HG02642 (cell line): ENCODE results near the gene SEPTIN5.

Experiments
- ATAC-seq: cut with Tn5 transposase; IDR thresholded peaks from one replicate; pipeline ENCODE4 v1.9.1; 2021; ENCODE audit warnings: mild to moderate bottlenecking; ENCODE audit not compliant: unreplicated experiment, poor library complexity

SEPTIN5 gene

DNA sequence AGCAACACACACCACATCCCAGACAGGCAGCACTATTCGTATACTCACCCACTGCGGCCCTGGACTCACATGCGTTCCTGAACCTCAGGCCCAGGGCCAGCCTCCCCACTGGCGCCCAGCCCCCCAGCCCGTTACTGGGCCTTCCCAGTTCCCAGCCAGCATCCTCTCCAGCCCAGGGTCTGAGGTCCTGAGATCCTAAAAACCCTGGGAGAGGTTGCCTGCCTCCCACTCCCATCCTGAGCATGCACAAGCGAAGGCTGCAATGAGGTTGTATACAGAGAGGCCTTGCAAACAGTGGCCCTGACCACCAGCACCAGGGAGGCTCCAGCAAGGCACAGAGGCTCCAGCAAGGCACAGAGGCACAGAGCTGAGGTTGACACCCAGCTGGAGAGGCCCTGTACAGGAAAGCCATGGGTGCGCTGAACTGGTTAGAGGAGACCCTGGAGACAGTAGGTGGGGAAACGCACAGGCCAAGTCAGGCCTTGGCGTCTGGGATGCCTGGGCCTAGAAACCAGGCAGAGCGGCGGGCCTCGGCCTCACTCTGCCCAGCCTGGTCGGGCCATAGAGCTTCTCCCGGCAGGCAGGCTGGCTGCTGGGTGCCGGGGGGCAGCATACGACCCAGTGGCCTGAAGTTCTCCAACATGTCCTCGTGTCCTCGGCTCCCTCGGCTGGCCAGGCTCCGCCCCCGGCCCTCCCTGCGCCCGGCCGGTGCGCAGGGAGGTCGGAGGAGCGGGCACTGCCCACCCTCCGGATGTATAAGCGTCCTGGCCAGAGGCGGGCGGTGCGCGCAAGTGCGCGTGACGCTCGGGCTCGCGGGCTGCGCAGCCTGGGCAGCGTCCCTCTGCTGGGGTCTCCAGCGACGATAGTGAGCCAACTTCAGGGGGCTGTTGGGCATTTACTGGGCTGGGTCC lies 43.9 kb downstream of the SEPTIN5 start:
- no peak for ATAC-seq

DNA sequence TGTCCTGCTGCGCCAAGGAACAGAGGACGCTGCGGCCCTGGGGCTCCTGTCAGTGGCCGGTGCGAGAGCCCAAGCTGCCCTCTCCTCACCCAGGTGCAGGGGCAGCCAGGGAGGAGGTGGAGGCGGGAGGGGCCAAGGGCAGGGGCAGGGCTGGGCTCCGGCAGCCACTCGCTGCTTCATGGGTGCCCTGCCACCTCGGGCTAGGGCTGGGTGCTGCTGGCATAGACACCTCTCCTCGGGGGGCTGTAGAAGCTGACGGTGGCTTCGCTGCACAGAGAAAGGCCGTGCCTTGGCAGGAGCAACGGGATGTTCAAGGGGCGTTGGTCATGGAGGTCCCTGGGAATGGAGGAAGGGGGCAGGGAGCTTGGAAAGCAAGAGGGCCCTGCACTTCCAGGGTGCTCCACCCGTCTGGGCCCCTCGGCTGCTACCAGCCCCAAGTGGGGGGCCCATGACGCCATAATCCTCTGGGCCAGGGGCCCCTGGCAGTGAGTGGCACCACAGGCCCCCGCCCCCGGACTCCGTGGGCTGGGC lies 44.7 kb downstream of the SEPTIN5 start:
- no peak for ATAC-seq

DNA sequence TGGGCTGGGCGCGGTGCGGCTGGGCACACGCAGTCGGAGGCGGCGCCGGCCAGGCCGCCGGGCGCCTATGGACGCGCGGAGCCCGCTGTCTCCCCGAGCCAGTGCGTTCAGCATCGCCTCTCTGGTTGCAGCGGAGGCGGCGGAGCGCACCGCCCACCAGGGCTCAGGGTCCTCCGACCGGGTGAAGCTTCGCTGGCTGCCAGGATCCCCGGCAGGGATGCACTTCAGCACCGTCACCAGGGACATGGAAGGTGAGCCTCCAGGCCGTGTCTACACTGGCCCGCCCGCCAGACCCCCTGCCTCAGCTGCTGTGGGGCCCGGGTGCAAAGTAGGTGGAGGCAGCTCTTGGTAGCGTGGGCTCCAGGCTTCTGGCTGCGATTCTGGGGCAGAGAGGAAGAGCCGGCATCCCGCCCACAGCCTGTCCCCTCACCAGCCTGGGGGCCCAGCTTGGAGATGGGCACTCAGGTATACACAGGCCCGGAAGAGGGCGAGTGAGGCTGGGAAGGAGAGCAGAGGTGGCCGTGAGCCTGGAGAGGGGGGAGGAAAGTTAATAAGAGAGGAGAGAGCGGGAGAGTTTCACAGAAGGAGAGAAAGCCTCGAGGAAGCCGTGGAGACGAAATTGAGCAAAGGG lies 45.2 kb downstream of the SEPTIN5 start:
- no peak for ATAC-seq

DNA sequence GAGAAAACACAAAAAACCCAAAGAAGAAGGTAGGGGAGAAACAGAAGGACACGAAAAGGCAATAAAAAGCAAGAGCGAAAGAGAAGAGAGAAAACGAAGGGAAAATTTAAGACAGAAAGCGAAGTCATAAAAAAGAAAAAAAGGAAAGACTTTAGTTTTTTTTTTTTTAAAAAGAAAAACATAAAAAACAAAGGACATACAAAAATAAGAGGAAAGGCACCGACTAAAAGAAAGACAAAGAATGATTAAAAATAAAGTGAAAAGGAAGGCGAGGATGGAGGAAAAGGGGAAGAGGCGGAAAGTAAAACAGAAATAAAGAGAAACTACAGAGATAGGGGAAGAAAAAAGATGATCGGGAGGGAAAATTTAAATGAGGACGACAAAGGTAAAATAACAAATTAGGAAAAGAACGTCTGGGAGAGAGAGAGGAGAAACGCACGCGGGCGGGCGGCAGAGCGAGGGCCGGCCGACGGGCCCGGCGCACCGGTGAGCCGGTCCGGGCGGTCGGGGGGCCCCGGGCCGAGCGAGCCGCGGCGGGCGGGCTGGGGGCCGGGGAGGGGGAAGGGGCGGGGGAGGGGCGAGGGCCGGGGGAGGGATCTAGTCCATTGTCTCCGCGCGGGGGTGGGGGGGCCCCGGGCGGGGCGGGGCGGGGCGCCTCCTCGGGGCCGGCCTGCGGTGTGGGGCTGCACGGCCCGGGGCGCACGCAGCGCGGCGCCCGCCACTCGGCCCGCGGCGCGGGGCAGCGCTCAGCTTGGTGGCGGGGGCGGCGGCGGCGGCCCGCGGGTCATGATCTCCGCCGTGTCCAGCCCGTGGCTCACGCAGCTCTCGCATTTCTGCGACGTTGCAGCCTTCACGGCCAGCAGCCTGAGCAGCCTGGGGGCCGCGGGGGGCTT lies 46.0 kb downstream of the SEPTIN5 start, which contains the start of gene TBX1:
TSS of gene TBX1 (plus strand) at position 721 of the 893 bp plus-strand sequence. CDS start at position 787, 66 bp downstream.
- ATAC-seq = no peak

DNA sequence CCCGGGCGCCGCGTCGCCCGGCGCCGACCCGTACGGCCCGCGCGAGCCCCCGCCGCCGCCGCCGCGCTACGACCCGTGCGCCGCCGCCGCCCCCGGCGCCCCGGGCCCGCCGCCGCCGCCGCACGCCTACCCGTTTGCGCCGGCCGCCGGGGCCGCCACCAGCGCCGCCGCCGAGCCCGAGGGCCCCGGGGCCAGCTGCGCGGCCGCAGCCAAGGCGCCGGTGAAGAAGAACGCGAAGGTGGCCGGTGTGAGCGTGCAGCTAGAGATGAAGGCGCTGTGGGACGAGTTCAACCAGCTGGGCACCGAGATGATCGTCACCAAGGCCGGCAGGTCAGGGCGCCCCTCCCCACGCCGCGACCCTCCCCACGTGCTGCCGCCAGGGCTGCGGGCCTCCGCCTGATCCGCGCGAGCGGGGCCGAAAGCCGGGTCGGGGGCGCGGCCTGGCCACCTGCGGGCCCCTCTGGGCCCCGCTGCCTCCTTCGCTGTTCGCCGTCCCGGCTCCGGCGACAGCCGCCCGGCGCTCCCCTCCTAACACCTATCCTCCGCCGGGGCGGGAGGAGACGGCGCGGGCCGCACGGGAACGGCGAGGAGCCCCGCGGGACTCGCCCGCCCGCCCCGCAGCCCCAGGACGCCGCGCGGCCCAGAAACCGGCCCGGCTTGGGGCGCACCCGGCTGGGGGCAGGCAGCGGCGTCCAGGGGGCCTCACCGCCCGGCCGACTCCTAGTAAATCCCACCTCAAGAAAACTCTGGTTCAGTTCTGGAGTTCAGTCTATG lies 46.8 kb downstream of the SEPTIN5 start:
- no peak for ATAC-seq

DNA sequence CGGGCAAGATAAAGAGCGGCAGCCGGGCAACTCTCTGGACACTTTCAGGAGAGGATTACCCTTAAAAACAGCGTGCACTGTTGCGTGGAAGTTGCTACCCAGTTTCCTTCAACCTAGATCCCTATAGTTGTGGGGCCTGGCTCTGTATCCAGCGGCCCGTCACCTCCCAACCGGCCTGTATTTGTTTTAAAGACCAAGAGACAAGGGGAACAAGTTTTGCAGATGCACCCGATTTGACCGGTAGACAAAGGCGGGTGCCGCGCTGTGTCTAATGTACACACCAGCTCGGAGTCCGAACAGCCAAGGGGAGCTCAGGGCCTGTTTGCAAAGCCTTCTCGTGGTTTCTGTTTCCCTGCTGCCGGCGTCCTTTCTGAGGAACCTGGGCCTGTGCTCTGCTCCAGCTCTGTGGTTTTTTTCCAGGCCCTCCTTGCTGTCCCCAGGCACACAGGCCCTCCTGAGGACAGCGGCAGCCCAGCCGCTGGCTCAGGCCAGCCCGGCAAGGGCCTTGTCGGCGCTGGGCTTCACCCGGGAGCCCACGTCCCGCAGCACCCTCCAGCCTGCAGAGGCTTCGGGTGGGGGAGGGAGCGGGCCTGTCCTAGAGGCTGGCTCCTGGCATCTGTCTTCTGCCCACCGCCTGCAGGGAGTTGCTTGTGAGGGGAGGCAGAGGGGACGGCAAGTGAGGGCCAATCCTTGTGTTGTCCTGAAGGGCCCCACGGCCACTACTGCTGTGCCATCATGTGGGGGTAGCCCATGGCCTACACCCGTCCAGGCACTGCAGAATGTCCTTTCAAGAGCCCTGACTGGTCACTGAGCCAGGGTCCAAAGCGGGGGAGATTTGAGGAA lies 47.6 kb downstream of the SEPTIN5 start:
- no peak for ATAC-seq

DNA sequence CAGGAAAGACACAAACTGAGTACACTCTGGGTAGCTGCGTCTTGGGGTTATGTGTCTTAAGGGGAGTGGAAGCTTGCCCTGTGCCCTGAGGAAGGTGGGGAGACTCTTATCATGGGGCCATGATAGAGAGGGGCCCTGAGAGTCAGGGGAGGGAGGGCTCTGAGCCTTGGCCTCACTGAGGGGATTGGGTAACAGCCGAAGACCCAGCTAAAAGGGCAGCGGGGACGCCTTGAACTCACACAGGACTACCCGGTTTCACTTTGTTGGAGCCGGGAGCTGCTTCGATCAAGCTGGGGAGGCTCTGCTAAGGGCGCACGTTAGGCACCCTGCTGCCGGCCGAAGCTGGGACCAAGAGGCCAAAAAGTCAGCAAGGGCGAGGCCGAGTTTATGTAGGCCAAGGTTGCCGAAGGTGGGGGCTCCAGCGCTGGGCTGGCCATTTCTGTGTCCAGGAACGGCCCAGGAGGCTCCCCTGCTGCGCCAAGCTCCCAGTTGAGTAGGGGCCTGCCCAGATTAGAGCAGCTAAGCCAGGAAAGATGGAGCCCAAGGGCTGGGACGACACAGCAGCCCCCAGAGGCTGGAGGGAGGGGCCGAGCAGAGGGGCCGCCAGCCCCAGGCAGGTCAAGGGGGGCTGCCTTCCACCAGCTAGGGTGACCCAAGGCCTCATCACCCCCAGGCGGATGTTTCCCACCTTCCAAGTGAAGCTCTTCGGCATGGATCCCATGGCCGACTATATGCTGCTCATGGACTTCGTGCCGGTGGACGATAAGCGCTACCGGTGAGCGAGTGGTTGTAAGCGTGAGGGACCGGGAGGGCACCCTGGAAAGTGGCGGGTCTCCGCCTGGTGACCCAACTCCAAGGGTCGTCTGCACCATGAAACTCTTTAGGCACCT lies 48.5 kb downstream of the SEPTIN5 start:
- no peak for ATAC-seq

DNA sequence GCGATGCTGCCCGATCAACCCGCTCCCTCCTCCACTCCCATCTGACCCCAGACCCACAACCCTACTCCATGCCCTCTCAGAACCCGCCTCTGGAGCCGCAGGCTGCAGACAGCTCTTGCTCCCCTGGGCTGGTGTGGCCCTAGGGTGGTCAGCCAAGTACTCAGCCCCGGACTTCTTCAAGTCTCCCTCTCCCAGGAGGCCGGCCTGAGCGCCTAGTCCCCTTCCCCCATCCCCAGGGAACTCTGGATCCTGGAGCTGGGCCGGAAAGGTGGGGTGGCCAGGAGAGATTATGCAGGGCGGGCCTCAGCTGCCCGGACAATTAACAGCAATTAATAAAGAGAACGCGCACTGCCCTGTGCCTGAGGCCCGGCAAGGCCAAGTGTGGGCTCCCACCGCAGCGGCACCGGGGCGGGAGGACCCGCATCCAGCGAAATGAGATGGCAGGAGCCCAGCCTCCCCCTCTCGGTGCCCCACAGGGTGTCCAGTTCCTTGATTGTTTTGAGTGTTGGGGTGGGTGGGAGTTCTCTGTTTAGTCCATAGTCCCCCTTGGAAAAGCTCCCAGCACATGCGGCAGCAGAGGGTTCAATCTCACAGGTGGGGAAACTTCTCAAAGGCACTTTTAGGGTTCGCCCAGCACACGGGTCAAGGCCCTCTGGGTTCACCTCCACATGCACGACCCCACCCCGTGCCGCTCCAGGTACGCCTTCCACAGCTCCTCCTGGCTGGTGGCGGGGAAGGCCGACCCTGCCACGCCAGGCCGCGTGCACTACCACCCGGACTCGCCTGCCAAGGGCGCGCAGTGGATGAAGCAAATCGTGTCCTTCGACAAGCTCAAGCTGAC lies 49.4 kb downstream of the SEPTIN5 start:
- ATAC-seq = no peak

DNA sequence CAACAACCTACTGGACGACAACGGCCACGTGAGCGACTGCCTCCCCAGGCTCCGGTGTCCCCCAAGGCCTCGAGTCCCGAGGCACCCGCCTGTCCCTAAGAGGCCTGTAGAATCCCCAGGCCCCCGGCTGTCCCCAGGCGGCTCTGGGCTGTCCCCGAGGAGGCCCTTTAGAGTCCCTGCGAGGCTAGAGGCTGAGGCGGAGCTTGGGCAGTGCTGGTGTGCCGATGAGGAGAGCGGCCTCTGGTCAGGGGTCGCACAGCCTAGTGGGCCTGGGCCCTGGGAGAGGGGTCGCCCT lies 49.9 kb downstream of the SEPTIN5 start:
- no peak for ATAC-seq

DNA sequence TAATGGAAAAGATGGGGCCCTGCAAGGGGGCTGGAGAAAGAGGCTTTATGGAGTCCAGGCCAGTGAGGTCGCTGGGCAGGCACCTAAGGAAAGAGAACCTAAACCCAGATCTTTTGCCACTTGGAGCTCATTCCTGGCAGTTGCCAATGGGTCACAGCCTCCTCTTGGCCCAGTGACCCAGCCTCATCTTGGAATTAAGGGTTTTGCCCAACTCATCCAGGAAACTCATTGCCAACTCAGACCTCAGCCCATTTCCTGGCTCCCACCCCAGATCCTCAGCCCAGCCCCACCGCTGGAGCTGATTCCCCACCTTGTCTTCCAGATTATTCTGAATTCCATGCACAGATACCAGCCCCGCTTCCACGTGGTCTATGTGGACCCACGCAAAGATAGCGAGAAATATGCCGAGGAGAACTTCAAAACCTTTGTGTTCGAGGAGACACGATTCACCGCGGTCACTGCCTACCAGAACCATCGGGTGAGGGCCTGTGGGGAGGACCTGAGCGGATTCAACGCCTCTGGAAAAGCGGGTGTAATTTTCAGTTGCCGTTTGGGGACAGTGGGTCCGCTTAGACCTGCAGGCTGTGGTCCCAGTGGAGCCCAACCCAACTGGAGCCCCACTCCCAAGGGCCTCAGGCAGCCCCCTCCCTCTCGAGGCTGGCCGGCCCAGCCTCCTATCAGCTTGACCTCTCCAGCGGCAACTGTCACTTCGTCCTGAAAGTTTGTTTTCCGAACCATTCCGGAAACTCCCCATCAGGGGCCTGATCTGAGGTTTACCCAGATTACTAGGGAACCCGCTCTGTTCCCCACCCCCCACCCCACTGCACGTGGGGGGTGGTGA lies 50.6 kb downstream of the SEPTIN5 start:
- no peak for ATAC-seq

DNA sequence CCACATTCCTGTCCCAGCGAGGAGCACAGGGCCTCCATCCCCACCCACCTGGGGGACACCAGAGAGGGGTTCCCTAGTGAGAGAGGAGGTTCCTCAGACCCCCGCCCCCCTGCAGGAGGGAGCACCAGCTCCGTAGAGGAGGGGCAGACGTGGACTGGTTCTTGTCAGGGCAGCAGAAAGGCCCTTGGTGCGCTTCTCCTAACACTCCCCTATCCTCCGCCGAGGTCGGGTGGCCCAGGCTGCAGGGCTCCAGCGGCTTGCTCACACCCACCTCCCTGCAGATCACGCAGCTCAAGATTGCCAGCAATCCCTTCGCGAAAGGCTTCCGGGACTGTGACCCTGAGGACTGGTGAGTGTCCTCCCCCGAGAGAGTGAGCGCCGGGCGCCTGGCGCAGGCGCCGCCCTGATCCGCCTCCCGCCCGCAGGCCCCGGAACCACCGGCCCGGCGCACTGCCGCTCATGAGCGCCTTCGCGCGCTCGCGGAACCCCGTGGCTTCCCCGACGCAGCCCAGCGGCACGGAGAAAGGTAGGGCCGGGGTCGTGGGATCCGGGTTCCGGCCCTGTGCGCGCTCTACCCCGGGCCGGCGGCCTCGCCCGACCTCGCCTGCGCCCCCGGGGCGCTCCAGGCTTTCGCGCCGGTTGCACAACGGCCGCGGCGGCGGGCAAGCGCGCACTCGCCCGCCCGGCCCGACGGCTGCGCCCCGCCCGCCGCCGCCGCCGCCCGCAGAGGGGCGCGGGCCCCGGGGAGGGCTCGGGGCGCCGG lies 51.4 kb downstream of the SEPTIN5 start:
- ATAC-seq = no peak

DNA sequence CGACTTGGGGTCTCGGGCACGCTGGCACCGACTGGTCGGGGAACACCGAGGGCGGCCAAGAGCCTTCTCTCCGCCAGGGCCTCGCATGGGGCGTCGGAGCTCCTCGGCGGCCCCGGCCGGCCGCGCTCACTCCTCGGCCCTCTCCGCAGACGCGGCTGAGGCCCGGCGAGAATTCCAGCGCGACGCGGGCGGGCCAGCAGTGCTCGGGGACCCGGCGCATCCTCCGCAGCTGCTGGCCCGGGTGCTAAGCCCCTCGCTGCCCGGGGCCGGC lies 51.9 kb downstream of the SEPTIN5 start:
- ATAC-seq = no peak

DNA sequence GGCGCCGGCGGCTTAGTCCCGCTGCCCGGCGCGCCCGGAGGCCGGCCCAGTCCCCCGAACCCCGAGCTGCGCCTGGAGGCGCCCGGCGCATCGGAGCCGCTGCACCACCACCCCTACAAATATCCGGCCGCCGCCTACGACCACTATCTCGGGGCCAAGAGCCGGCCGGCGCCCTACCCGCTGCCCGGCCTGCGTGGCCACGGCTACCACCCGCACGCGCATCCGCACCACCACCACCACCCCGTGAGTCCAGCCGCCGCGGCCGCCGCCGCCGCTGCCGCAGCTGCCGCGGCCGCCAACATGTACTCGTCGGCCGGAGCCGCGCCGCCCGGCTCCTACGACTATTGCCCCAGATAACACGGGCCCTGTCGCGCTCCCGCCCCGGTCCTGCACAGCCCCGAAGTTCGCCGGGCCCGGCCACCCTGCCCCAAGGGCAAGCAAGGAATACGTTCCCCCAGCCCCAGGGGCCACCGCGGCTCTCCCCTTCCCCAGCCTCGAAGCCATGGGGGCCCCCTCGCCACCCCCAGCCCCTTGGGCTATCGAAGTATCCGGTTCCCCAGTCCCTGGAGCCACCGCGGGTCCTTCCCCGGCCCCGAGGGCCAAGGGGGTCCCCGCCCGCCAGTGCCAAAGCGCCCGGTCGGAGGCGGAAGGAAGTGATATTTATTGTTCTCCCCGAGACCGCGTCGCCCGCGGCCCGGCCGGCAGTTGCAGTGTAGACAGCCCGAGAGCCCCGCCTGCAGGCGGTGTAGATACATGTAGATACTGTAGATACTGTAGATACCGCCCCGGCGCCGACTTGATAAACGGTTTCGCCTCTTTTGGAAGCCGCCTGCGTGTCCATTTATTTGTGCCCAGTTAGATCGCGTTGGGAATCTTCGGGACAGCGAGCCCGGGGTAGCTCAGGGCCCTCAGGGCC lies 52.5 kb downstream of the SEPTIN5 start:
- no peak for ATAC-seq

DNA sequence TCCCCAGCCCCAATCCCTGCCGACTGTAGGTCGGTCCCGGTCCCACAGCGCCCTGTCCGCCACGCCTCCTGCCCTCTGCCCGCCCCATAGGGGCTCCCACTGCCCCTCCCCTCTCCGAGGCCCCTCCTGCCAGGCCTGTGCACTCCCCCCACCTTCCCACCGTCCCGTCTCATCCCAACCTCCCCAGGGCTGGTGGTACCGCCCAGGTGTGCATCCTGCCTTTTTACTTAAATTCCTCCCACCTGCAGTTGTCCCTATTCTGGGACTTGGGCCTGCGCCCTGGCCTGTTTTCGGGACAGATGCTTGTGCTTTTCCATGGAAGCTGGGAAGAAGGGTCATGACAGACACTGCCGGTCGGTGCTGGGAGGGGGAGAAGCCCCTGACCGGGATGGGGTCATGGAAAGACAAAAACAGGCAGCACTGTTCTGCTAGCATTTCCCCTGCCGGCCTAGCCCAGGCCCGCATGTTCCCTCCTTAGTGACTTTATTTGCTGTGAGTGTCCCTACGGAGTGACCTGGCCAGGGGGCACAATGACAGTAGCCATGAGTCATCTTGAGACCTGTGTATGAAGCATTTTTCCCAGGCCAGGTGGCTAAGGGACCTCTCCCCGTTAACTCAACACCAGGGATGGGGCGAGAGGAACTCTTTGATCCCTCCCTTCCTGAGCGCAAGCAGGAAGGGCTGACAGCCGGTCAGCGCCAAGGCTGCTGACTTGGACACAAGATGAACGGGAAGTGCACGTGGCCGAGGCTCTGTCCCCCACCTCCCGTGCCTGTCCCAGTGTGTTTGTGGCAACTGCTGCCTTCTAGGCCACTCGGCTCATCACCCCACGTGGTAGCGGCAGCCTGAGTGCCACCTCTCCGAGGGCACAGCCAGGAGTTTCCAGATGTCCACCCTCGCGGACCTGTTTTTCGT lies 53.4 kb downstream of the SEPTIN5 start:
- no peak for ATAC-seq
